GM12875 (cell line): ENCODE data around the gene SCUBE1.

ENCODE experiments used
- H3K4me3 ChIP-seq: one replicate; pipeline ENCODE4 v1.5.1; 2011; ENCODE audit warnings: low read depth, low read length, control low read depth
- CTCF ChIP-seq: IDR thresholded peaks from 2 replicates; pipeline ENCODE4 v1.5.1; 2011; ENCODE audit warnings: low read depth, mild to moderate bottlenecking, control low read depth, inconsistent platforms, low read length, moderate library complexity, borderline replicate concordance; ENCODE audit not compliant: insufficient read depth

SCUBE1 gene

GRCh38 chr22:43203471-43203981 lies 139.6 kb downstream of the SCUBE1 start:
- TF ChIP-seq CTCF = no peak
- no peak overlapping the region for H3K4me3 ChIP-seq

GRCh38 chr22:43202756-43203410 lies 140.3 kb downstream of the SCUBE1 start:
- no peak overlapping the region for H3K4me3 ChIP-seq
- no peak for TF ChIP-seq CTCF

- H3K4me3 ChIP-seq = no peak overlapping the region
- no peak for TF ChIP-seq CTCF
These were observed 140.8 kb downstream of the SCUBE1 start for GRCh38 chr22:43202326-43202725.

GRCh38 chr22:43201486-43202219 lies 141.5 kb downstream of the SCUBE1 start:
- no peak overlapping the region for H3K4me3 ChIP-seq
- TF ChIP-seq CTCF = no peak

GRCh38 chr22:43200555-43200954 lies 142.6 kb downstream of the SCUBE1 start:
- no peak overlapping the region for H3K4me3 ChIP-seq
- no peak for TF ChIP-seq CTCF

- H3K4me3 ChIP-seq = no peak overlapping the region
- TF ChIP-seq CTCF = no peak
These were observed 143.1 kb downstream of the SCUBE1 start for GRCh38 chr22:43200031-43200430.

- H3K4me3 ChIP-seq = no peak overlapping the region
- no peak for TF ChIP-seq CTCF
These were observed 143.6 kb downstream of the SCUBE1 start for GRCh38 chr22:43199541-43199940.
